Fibroblast of lung (primary cell): Measurements from ENCODE around the gene ATP2A1. TPM values are rescaled to one million over a fixed set of nuclear protein-coding genes. Genes with fewer than 3 reads are reported as not detected.

ENCODE experiments used
- DNase-seq, 2 donors: peaks; one replicate each; pipeline versions ENCODE4 v3.0.0 to v3.0.0-alpha.2; 2010; ENCODE audit warnings: low read depth in 2 of 2
- H2AFZ ChIP-seq: 2 replicates; pipeline ENCODE4 v1.5.1; 2012; ENCODE audit warnings: low read length, control low read depth, inconsistent platforms
- H3K27ac ChIP-seq: 2 replicates; pipeline ENCODE4 v1.5.1; 2011; ENCODE audit warnings: low read length, control low read depth; ENCODE audit not compliant: insufficient read depth
- H3K27me3 ChIP-seq: 2 replicates; pipeline ENCODE4 v1.5.1; 2011; ENCODE audit warnings: mild to moderate bottlenecking, low read length; ENCODE audit not compliant: control insufficient read depth, insufficient read depth
- H3K36me3 ChIP-seq: 2 replicates; pipeline ENCODE4 v1.5.1; 2011; ENCODE audit warnings: low read length; ENCODE audit not compliant: control insufficient read depth, insufficient read depth
- H3K4me1 ChIP-seq: 2 replicates; pipeline ENCODE4 v1.5.1; 2011; ENCODE audit warnings: low read length; ENCODE audit not compliant: control insufficient read depth, insufficient read depth; ENCODE audit errors: extremely low read depth
- H3K4me2 ChIP-seq: 2 replicates; pipeline ENCODE4 v1.5.1; 2011; ENCODE audit warnings: low read length, control low read depth; ENCODE audit not compliant: insufficient read depth; ENCODE audit errors: extremely low read depth
- H3K4me3 ChIP-seq, 4 experiments: fragments of 200-600 bp in 1 of 4; sonication (generic) in 1 of 4; replicated peaks in 1 of 4; 2 replicates each; pipeline ENCODE4 v1.5.1; 2011 to 2016; ENCODE audit warnings: low read length in 4 of 4, low read depth in 3 of 4, mild to moderate bottlenecking in 3 of 4, control low read depth in 2 of 4, inconsistent platforms in 1 of 4, mixed read lengths in 1 of 4; ENCODE audit not compliant: insufficient read depth in 1 of 4; ENCODE audit errors: control extremely low read depth in 1 of 4
- H3K79me2 ChIP-seq: 2 replicates; pipeline ENCODE4 v1.5.1; 2012; ENCODE audit warnings: mild to moderate bottlenecking, low read length, inconsistent platforms; ENCODE audit not compliant: control insufficient read depth, insufficient read depth
- H3K9ac ChIP-seq: 2 replicates; pipeline ENCODE4 v1.5.1; 2011; ENCODE audit warnings: mild to moderate bottlenecking, low read length, control low read depth; ENCODE audit not compliant: insufficient read depth
- H3K9me3 ChIP-seq: 2 replicates; pipeline ENCODE4 v1.5.1; 2012; ENCODE audit warnings: low read depth, low read length; ENCODE audit not compliant: control insufficient read depth, insufficient read depth
- H4K20me1 ChIP-seq: 2 replicates; pipeline ENCODE4 v1.5.1; 2011; ENCODE audit warnings: low read length; ENCODE audit not compliant: control insufficient read depth, insufficient read depth; ENCODE audit errors: extremely low read depth
- CTCF ChIP-seq, 2 donors: IDR thresholded peaks in 1 of 2; conservative IDR thresholded peaks in 1 of 2; 1 replicate in 1 of 2; 2 replicates in 1 of 2; pipeline ENCODE4 v1.5.1; 2011 to 2012; ENCODE audit warnings: low read length in 2 of 2, control low read depth in 1 of 2, inconsistent platforms in 1 of 2, low read depth in 1 of 2, mild to moderate bottlenecking in 1 of 2
- EZH2 ChIP-seq: IDR thresholded peaks from 2 replicates; pipeline ENCODE4 v1.5.1; 2012; ENCODE audit warnings: low read length, control low read depth, mild to moderate bottlenecking; ENCODE audit errors: missing control alignments
- polyA minus RNA-seq: library from RNA; depleted of rRNA, polyadenylated mRNA; stranded (reverse); fragments of >200 nt; gene quantifications from 2 replicates; pipeline ENCODE4 v1.2.3, GENCODE V29; 2011; ENCODE audit warnings: low replicate concordance
- polyA plus RNA-seq, 2 donors: library from polyadenylated mRNA; depleted of rRNA in 1 of 2; stranded (reverse) in 1 of 2; unstranded in 1 of 2; fragments of >200 nt; gene quantifications; 2 replicates each; pipeline ENCODE4 v1.2.1, GENCODE V29; 2011 to 2012; ENCODE audit warnings: missing spikeins in 1 of 2
- total RNA-seq: library from RNA; depleted of rRNA; stranded (reverse); fragments of >200 nt; gene quantifications from 2 replicates; pipeline ENCODE4 v1.2.1, GENCODE V29; 2014

ATP2A1 gene
- total RNA-seq = 0.26 and 0.33 TPM in 2 replicates
- polyA plus RNA-seq = 0.15 and 0.22 TPM in 2 replicates
- 0.31 and 0.46 TPM in 2 replicates for polyA plus RNA-seq (2012)
- polyA minus RNA-seq = 0.15 TPM in 1 of 2 replicates, not detected in the other

- Histone ChIP-seq H3K4me3 (peak within 1 kb of the TSS; percentile 68 to 82 (median 74)), H3K4me2 (peak within 1 kb of the TSS; percentile 77), H4K20me1 (no peaks in the 10 kb centered on the region), H3K36me3 (peaks cover 3% of the 10 kb centered on the region), H3K9me3 (no peaks in the 10 kb centered on the region), H3K27me3 (no peaks in the 10 kb centered on the region), H3K4me1 (peaks cover 6% of the 10 kb centered on the region), H3K9ac (peak within 1 kb of the TSS; percentile 60), H2AFZ (peak within 1 kb of the TSS; percentile 86), H3K27ac (no peak within 1 kb of the TSS), H3K79me2 (no peaks in the 10 kb centered on the region)
- TF ChIP-seq CTCF (conservative IDR thresholded peaks at IDR 0.05 in 1 of 2, IDR thresholded peaks at IDR 0.05 in 1 of 2; ENCODE audit: low read depth in 1 of 2, low read length in 2 of 2) (no peak), EZH2 (no peak)
- no peak for DNase-seq
Measured at GRCh38 chr16:28878083-28878926, at the start of gene ATP2A1. ATP2A1 (plus strand) TSS chr16:28878488; CDS start chr16:28878672, 184 bp downstream.

- H3K27ac ChIP-seq = no peak overlapping the region
- H2AFZ ChIP-seq = no peak overlapping the region
- H3K4me1 ChIP-seq = peaks cover 3% of the 10 kb centered on the region
- H3K9ac ChIP-seq = no peak overlapping the region
- H3K4me2 ChIP-seq = no peak overlapping the region
- no peak overlapping the region for H3K4me3 ChIP-seq
- DNase-seq = no peak
- no peaks in the 10 kb centered on the region for H3K9me3 ChIP-seq
- H3K79me2 ChIP-seq = peaks cover 43% of the 10 kb centered on the region
- H3K27me3 ChIP-seq = no peaks in the 10 kb centered on the region
- TF ChIP-seq EZH2 (no peak), CTCF (conservative IDR thresholded peaks at IDR 0.05 in 1 of 2, IDR thresholded peaks at IDR 0.05 in 1 of 2; ENCODE audit: low read depth in 1 of 2, low read length in 2 of 2) (no peak)
- H4K20me1 ChIP-seq = no peaks in the 10 kb centered on the region
- H3K36me3 ChIP-seq = peaks cover 59% of the 10 kb centered on the region
Measured at GRCh38 chr16:28829747-28830146, 48.5 kb upstream of the ATP2A1 start.

GRCh38 chr16:28830531-28830930 lies 47.8 kb upstream of the ATP2A1 start:
- Histone ChIP-seq H3K79me2 (peaks cover 35% of the 10 kb centered on the region), H3K9me3 (no peaks in the 10 kb centered on the region), H4K20me1 (no peaks in the 10 kb centered on the region), H3K27me3 (no peaks in the 10 kb centered on the region), H3K9ac (no peak overlapping the region), H3K4me3 (no peak overlapping the region), H3K4me2 (no peak overlapping the region), H3K36me3 (peaks cover 64% of the 10 kb centered on the region), H2AFZ (no peak overlapping the region), H3K4me1 (peaks cover 2% of the 10 kb centered on the region), H3K27ac (no peak overlapping the region)
- no peak for DNase-seq
- no peak for TF ChIP-seq CTCF (conservative IDR thresholded peaks at IDR 0.05 in 1 of 2, IDR thresholded peaks at IDR 0.05 in 1 of 2; ENCODE audit: low read depth in 1 of 2, low read length in 2 of 2)
- TF ChIP-seq EZH2 = no peak
